Measurements from ENCODE around the gene VEZF1.
"Not testable (repeated sequence)": the region's sequence is repeated elsewhere in the genome, so short reads cannot be mapped to it uniquely, and the experiment has no call there.

Gene VEZF1

GRCh38 chr17:57990037-57990436 is 2.0 kb upstream of the VEZF1 start:
- Mint-ChIP-seq H3K27me3 (ENCODE audit: low read depth) (no peaks in the 10 kb centered on the region), H3K9me3 (no peaks in the 10 kb centered on the region), H3K27ac (peak overlapping the region; percentile 50), H3K4me1 (ENCODE audit: low read depth) (peaks cover 40% of the 10 kb centered on the region), H3K4me3 (peak overlapping the region; percentile 46), H3K36me3 (ENCODE audit: low read depth) (peaks cover 15% of the 10 kb centered on the region)

DNA sequence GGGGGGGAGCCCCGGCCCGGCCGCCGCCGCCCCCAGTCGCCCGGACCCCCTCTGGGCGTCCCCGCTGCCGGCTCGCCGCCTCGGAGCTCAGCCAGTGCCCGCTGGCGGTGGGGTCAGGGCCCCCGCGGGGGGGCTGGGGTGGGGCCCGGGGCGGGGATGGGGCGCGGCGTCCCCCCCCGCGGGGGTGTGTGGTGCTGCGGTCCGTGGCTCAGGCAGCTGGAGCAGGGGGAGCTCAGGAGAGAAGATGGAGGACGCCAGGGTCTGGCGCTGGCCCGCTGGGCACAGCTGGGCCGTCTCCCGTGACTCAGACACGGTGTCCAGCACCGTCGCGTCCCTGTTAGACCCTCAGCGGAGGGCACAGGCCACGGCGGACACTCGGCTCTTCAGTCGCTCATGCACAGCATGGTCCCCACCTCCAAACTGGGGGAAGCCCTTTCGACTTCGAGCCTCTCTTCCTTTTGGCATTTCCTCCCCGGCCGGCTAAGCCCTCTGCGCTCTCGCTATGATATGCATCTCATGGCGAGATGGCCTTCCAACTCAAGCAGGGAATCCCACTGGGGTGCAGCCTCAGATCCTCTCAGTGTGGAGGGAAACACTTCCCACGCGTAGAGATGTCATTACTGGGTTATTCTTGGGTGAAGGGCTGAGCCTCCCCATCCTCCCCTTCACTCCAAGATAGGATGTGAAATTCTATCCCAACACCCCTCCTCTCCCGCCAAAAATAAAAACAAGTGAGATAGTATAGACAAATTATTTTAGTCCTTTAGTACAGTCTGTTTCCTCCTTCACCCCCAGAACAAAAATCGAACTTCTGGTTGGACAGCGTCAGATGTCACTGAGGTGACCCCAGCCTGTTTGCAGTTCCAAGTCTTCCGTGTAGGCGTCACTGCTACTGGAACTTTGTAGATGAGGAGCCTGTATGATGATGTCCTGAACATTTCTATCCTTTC is 522 bp upstream of the VEZF1 start:
- H3K4me1 Mint-ChIP-seq (ENCODE audit: low read depth), result peaks cover 44% of the 10 kb centered on the region

DNA sequence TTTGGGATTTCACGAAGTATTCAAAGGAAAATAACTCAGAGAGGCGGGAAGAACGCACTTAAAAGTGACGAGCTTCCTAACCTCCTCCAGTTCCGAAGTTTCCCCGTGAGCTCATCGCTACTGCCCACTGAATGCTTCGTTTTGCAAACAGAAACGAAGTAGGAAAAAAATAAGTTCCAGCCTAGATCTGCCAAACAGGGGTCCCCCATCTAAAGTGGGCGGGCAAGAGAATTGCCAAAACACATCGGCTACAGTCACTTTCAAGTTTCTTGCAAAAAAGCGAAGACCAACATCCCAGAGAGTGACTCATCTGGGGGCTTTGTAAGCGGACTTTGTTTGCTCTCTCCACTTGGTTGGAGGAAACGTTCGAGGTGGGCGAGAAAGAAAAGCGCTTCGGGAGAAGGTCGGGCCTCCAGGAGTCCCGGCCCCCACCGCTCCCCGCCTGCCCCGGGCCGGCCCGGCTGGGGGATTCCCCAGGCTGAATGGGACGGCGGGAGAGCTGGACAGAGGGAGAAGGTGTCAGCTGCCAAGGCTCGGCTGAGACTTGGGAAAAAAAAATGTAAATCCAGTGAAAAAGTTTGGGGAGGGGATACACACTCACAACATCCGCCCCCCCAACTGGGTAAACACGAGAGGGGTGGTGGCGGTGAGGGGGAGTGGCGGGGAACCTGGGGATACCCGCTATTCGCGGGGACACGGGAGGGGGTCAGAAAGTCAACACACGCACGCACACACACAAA is 1.0 kb downstream of the VEZF1 start:
- peak overlapping the region; percentile 97 for H3K4me3 Mint-ChIP-seq
- no peaks in the 10 kb centered on the region for H3K27me3 Mint-ChIP-seq (ENCODE audit: low read depth)
- peaks cover 51% of the 10 kb centered on the region for H3K4me1 Mint-ChIP-seq (ENCODE audit: low read depth)
- H3K9me3 Mint-ChIP-seq, result no peaks in the 10 kb centered on the region
- peaks cover 23% of the 10 kb centered on the region for H3K36me3 Mint-ChIP-seq (ENCODE audit: low read depth)
- H3K27ac Mint-ChIP-seq, result peak overlapping the region; percentile 91

More for the DNA sequence above, 522 bp upstream of the VEZF1 start:
- H3K27me3 Mint-ChIP-seq (ENCODE audit: low read depth), result no peaks in the 10 kb centered on the region
- peak overlapping the region; percentile 87 for H3K4me3 Mint-ChIP-seq
- peak overlapping the region; percentile 89 for H3K27ac Mint-ChIP-seq
- peaks cover 20% of the 10 kb centered on the region for H3K36me3 Mint-ChIP-seq (ENCODE audit: low read depth)
- no peaks in the 10 kb centered on the region for H3K9me3 Mint-ChIP-seq

GRCh38 chr17:57985675-57985974 is 2.4 kb downstream of the VEZF1 start:
- H3K4me3 Mint-ChIP-seq, result no peak overlapping the region
- H3K36me3 Mint-ChIP-seq (ENCODE audit: low read depth), result peaks cover 29% of the 10 kb centered on the region
- H3K27ac Mint-ChIP-seq, result no peak overlapping the region
- no peaks in the 10 kb centered on the region for H3K27me3 Mint-ChIP-seq (ENCODE audit: low read depth)
- no peaks in the 10 kb centered on the region for H3K9me3 Mint-ChIP-seq
- peaks cover 55% of the 10 kb centered on the region for H3K4me1 Mint-ChIP-seq (ENCODE audit: low read depth)

- Mint-ChIP-seq H3K27me3 (ENCODE audit: low read depth) (no peaks in the 10 kb centered on the region), H3K36me3 (ENCODE audit: low read depth) (peaks cover 34% of the 10 kb centered on the region), H3K27ac (no peak overlapping the region), H3K4me1 (ENCODE audit: low read depth) (peaks cover 55% of the 10 kb centered on the region), H3K9me3 (no peaks in the 10 kb centered on the region), H3K4me3 (no peak overlapping the region)
Observed at GRCh38 chr17:57984936-57985674, 2.9 kb downstream of the VEZF1 start.

GRCh38 chr17:57984261-57984890 is 3.7 kb downstream of the VEZF1 start:
- H3K27ac Mint-ChIP-seq, result no peak overlapping the region
- no peaks in the 10 kb centered on the region for H3K9me3 Mint-ChIP-seq
- peaks cover 50% of the 10 kb centered on the region for H3K4me1 Mint-ChIP-seq (ENCODE audit: low read depth)
- peaks cover 35% of the 10 kb centered on the region for H3K36me3 Mint-ChIP-seq (ENCODE audit: low read depth)
- H3K4me3 Mint-ChIP-seq, result no peak overlapping the region
- no peaks in the 10 kb centered on the region for H3K27me3 Mint-ChIP-seq (ENCODE audit: low read depth)

DNA sequence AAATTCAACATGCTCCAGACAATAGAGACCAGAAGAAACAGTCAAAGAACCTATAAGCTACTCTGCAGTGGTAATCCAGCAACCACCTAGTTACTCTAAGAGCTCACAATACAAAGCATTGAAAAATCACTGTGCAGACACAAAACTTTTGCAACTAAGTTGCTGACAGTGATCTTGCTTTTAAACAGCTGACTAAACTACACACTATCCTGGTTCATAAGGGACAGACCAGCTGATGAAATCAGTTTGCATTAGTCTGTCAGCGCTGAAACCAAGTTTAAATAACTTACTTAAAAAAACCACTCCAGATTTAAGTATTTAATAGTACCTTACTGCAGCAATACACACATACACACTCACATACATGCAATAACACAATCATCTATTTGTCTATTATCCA is 4.6 kb downstream of the VEZF1 start:
- Mint-ChIP-seq H3K4me1 (ENCODE audit: low read depth) (peaks cover 42% of the 10 kb centered on the region), H3K9me3 (no peaks in the 10 kb centered on the region), H3K27me3 (ENCODE audit: low read depth) (no peaks in the 10 kb centered on the region), H3K4me3 (no peak overlapping the region), H3K27ac (no peak overlapping the region), H3K36me3 (ENCODE audit: low read depth) (peaks cover 35% of the 10 kb centered on the region)

DNA sequence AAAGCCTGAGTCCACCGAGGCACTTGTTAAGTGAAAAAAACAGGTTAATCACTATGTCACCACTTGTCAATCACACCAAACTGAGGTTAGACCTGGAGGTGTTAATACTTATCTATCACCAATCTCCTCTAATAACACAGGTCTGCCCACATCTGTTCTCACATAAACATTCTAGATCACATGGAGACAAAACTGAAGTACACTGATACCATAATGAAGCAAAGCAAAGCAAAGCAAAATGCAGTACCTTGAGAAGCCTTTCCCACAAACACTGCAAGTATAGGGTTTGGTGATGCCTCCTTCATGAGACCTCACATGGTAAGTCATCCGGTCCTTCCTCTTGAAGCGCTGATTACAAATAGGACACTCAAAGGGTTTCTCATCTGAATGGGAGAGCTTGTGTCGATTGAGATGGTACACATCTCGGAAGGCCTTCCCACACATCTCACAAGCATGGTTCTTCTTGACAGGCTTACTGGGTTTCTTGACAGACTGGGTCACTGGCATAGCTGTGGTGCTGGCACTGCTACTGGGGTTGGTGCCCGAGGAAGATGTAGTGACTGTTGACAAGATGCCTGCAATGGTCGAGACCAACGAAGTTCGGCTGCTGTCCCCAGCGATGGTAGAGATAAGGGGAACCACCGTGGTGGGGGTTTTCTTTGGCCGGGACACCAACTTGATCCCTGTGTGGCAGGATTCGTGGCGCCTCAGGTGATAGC is 5.4 kb downstream of the VEZF1 start:
- Mint-ChIP-seq H3K36me3 (ENCODE audit: low read depth) (peaks cover 42% of the 10 kb centered on the region), H3K27ac (no peak overlapping the region), H3K9me3 (no peaks in the 10 kb centered on the region), H3K4me1 (ENCODE audit: low read depth) (peaks cover 42% of the 10 kb centered on the region), H3K27me3 (ENCODE audit: low read depth) (no peaks in the 10 kb centered on the region), H3K4me3 (no peak overlapping the region)

- Mint-ChIP-seq H3K4me3 (no peak overlapping the region), H3K27ac (no peak overlapping the region), H3K27me3 (ENCODE audit: low read depth) (no peaks in the 10 kb centered on the region), H3K4me1 (ENCODE audit: low read depth) (peaks cover 30% of the 10 kb centered on the region), H3K9me3 (no peaks in the 10 kb centered on the region), H3K36me3 (ENCODE audit: low read depth) (peaks cover 52% of the 10 kb centered on the region)
Observed at GRCh38 chr17:57980522-57980921, 7.5 kb downstream of the VEZF1 start.

GRCh38 chr17:57979076-57979475 is 9.0 kb downstream of the VEZF1 start:
- no peaks in the 10 kb centered on the region for H3K27me3 Mint-ChIP-seq (ENCODE audit: low read depth)
- H3K4me1 Mint-ChIP-seq (ENCODE audit: low read depth), result peaks cover 17% of the 10 kb centered on the region
- no peak overlapping the region for H3K4me3 Mint-ChIP-seq
- peaks cover 57% of the 10 kb centered on the region for H3K36me3 Mint-ChIP-seq (ENCODE audit: low read depth)
- H3K9me3 Mint-ChIP-seq, result no peaks in the 10 kb centered on the region
- H3K27ac Mint-ChIP-seq, result no peak overlapping the region

DNA sequence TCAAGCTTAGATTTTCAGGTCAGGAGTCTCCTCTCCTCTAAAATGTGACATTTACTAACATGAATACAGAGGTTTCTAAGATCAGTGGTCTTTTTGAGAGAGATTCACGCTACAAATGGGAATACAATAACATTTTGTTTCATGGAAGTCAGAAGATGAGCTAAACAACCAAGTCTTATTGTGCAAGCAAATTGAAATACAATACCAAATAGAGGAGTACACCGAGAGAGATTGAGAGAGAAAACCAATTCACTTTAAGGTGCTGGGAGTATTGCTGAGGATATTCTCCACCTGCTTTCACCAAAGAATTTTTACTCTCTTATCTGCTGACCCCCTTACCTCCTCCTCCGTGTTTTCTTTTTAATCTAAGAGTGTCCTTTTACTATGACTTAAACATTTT is 11.5 kb downstream of the VEZF1 start:
- no peak overlapping the region for H3K27ac Mint-ChIP-seq
- peaks cover 3% of the 10 kb centered on the region for H3K4me1 Mint-ChIP-seq (ENCODE audit: low read depth)

GRCh38 chr17:57975044-57975443 is 13.0 kb downstream of the VEZF1 start:
- no peak overlapping the region for H3K27ac Mint-ChIP-seq
- H3K36me3 Mint-ChIP-seq (ENCODE audit: low read depth), result peaks cover 44% of the 10 kb centered on the region
- H3K27me3 Mint-ChIP-seq (ENCODE audit: low read depth), result no peaks in the 10 kb centered on the region
- H3K9me3 Mint-ChIP-seq, result no peaks in the 10 kb centered on the region
- no peak overlapping the region for H3K4me3 Mint-ChIP-seq
- no peaks in the 10 kb centered on the region for H3K4me1 Mint-ChIP-seq (ENCODE audit: low read depth)

More for the DNA sequence above, 11.5 kb downstream of the VEZF1 start:
- H3K36me3 Mint-ChIP-seq (ENCODE audit: low read depth), result peaks cover 50% of the 10 kb centered on the region
- H3K27me3 Mint-ChIP-seq (ENCODE audit: low read depth), result no peaks in the 10 kb centered on the region
- no peak overlapping the region for H3K4me3 Mint-ChIP-seq
- H3K9me3 Mint-ChIP-seq, result no peaks in the 10 kb centered on the region

DNA sequence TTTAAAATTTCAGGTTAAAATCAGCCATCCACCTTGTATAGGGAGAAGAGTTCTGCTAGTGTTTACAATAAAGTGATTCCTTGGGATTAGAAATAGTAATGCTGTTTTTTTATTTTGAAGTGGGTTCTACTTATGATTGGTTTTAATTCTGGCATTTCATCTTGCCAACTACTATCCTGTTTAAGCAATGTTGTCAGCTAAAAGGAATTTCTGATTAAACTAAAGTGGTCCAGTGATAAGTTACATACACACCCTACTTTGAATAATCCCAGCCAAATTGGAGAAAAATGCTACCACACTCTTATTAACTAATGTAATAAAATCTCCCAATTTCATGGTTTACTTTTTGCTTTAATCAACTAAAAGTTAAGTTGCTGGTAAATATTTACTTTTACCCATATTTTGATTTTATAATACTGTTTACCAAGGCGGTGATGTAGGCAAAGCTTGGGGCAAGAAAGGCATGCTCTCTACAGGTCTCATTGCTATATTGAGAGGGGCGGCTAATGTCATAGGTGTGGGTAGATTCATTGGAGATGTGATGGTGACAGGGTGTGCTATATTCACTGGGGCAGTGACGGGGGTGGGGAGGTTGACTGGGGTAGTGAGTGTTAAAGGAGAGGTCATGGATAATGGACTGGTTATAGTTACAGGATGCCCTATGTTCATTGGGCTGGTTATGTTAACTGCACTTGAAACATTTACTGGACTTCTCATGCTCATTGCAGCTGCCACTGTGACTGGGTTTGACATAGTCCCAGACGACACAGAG is 13.8 kb downstream of the VEZF1 start:
- H3K4me3 Mint-ChIP-seq; H3K27ac Mint-ChIP-seq; H3K9me3 Mint-ChIP-seq; H3K27me3 Mint-ChIP-seq (ENCODE audit: low read depth); H3K4me1 Mint-ChIP-seq (ENCODE audit: low read depth): not testable (repeated sequence)
- peaks cover 42% of the 10 kb centered on the region for H3K36me3 Mint-ChIP-seq (ENCODE audit: low read depth)

All from T-helper 1 cell treated with Interleukin-12 subunit alpha and Interleukin-12 subunit beta and Interleukin-4 antibody, amounts not matched to agents 30 μg/mL and 1 μg/mL, for 36 hours (primary cell).